ENCODE data around the gene SCN8A.
A peak's percentile ranks its signal among the peaks of the same experiment; 100 is the strongest.
"Not testable (repeated sequence)": the region's sequence is repeated elsewhere in the genome, so short reads cannot be mapped to it uniquely, and the experiment has no call there.

SCN8A gene

GRCh38 chr12:51593539-51593938, 2.5 kb downstream of the SCN8A start:
- Histone ChIP-seq H3K27me3 (replicated peaks in 2 of 5; ENCODE audit: control insufficient read depth in 4 of 5, insufficient read depth in 5 of 5, low read length in 4 of 5) (peaks cover 10 to 42% (median 27%) of the 10 kb centered on the region in 5 experiments), H3K9me3 (ENCODE audit: control extremely low read depth in 1 of 5, control insufficient read depth in 4 of 5, insufficient read depth in 2 of 5, low read depth in 1 of 5, low read length in 4 of 5) (no peaks in the 10 kb centered on the region), H3K27ac (ENCODE audit: insufficient read depth in 1 of 2, low read depth in 1 of 2, low read length in 2 of 2, poor library complexity in 1 of 2, severe bottlenecking in 2 of 2) (no peak overlapping the region), H3K4me3 (ENCODE audit: control insufficient read depth in 1 of 7, extremely low read depth in 1 of 7, insufficient read depth in 4 of 7, low read depth in 2 of 7, low read length in 6 of 7) (no peak overlapping the region), H3K36me3 (ENCODE audit: control insufficient read depth in 4 of 4, insufficient read depth in 4 of 4, low read length in 3 of 4) (no peaks in the 10 kb centered on the region), H3K4me1 (ENCODE audit: control extremely low read depth in 1 of 4, control insufficient read depth in 4 of 4, insufficient read depth in 4 of 4, low read length in 3 of 4) (peaks cover 3 to 16% (median 12%) of the 10 kb centered on the region in 4 experiments)
- no CpG with 5 or more reads among the region's 5 CpGs for WGBS (ENCODE audit: insufficient coverage)
- DNase-seq, result peak; percentile 53 to 84 (median 83)
- CTCF ChIA-PET, result interaction anchor here (0.8 kb wide), 1 partner anchor 173 kb away, joined by 4 read pairs; no protein-coding TSS in a partner anchor
- POLR2A ChIA-PET, result no interaction called here

- Histone ChIP-seq H3K27me3 (replicated peaks in 2 of 5; ENCODE audit: control insufficient read depth in 4 of 5, insufficient read depth in 5 of 5, low read length in 4 of 5) (peaks cover under 1 to 12% (median 6%) of the 10 kb centered on the region in 5 experiments), H3K36me3 (ENCODE audit: control insufficient read depth in 4 of 4, insufficient read depth in 4 of 4, low read length in 3 of 4) (no peaks in the 10 kb centered on the region), H3K27ac (ENCODE audit: insufficient read depth in 1 of 2, low read depth in 1 of 2, low read length in 2 of 2, poor library complexity in 1 of 2, severe bottlenecking in 2 of 2) (no peak overlapping the region), H3K4me3 (ENCODE audit: control insufficient read depth in 1 of 7, extremely low read depth in 1 of 7, insufficient read depth in 4 of 7, low read depth in 2 of 7, low read length in 6 of 7) (no peak overlapping the region), H3K9me3 (ENCODE audit: control extremely low read depth in 1 of 5, control insufficient read depth in 4 of 5, insufficient read depth in 2 of 5, low read depth in 1 of 5, low read length in 4 of 5) (no peaks in the 10 kb centered on the region), H3K4me1 (ENCODE audit: control extremely low read depth in 1 of 4, control insufficient read depth in 4 of 4, insufficient read depth in 4 of 4, low read length in 3 of 4) (no peaks in the 10 kb centered on the region)
- ChIA-PET CTCF (no interaction called here), POLR2A (no interaction called here)
- WGBS (ENCODE audit: insufficient coverage), result no CpG with 5 or more reads among the region's 4 CpGs
- no peak for DNase-seq
Measured at GRCh38 chr12:51598156-51598555, 7.1 kb downstream of the SCN8A start.

GRCh38 chr12:51600721-51601120, 9.7 kb downstream of the SCN8A start:
- Histone ChIP-seq H3K36me3 (ENCODE audit: control insufficient read depth in 4 of 4, insufficient read depth in 4 of 4, low read length in 3 of 4) (no peaks in the 10 kb centered on the region), H3K4me1 (ENCODE audit: control extremely low read depth in 1 of 4, control insufficient read depth in 4 of 4, insufficient read depth in 4 of 4, low read length in 3 of 4) (no peaks in the 10 kb centered on the region), H3K9me3 (ENCODE audit: control extremely low read depth in 1 of 5, control insufficient read depth in 4 of 5, insufficient read depth in 2 of 5, low read depth in 1 of 5, low read length in 4 of 5) (no peaks in the 10 kb centered on the region), H3K27ac (ENCODE audit: insufficient read depth in 1 of 2, low read depth in 1 of 2, low read length in 2 of 2, poor library complexity in 1 of 2, severe bottlenecking in 2 of 2) (no peak overlapping the region), H3K4me3 (ENCODE audit: control insufficient read depth in 1 of 7, extremely low read depth in 1 of 7, insufficient read depth in 4 of 7, low read depth in 2 of 7, low read length in 6 of 7) (no peak overlapping the region), H3K27me3 (replicated peaks in 2 of 5; ENCODE audit: control insufficient read depth in 4 of 5, insufficient read depth in 5 of 5, low read length in 4 of 5) (peaks cover 0 to 7% (median 4%) of the 10 kb centered on the region in 5 experiments)
- DNase-seq, result no peak
- ChIA-PET CTCF (no interaction called here), POLR2A (no interaction called here)
- no CpG with 5 or more reads among the region's 1 CpG for WGBS (ENCODE audit: insufficient coverage)

GRCh38 chr12:51601241-51601640, 10.2 kb downstream of the SCN8A start:
- Histone ChIP-seq H3K4me3 (ENCODE audit: control insufficient read depth in 1 of 7, extremely low read depth in 1 of 7, insufficient read depth in 4 of 7, low read depth in 2 of 7, low read length in 6 of 7) (no peak overlapping the region), H3K27ac (ENCODE audit: insufficient read depth in 1 of 2, low read depth in 1 of 2, low read length in 2 of 2, poor library complexity in 1 of 2, severe bottlenecking in 2 of 2) (no peak overlapping the region), H3K36me3 (ENCODE audit: control insufficient read depth in 4 of 4, insufficient read depth in 4 of 4, low read length in 3 of 4) (no peaks in the 10 kb centered on the region), H3K9me3 (ENCODE audit: control extremely low read depth in 1 of 5, control insufficient read depth in 4 of 5, insufficient read depth in 2 of 5, low read depth in 1 of 5, low read length in 4 of 5) (no peaks in the 10 kb centered on the region), H3K4me1 (ENCODE audit: control extremely low read depth in 1 of 4, control insufficient read depth in 4 of 4, insufficient read depth in 4 of 4, low read length in 3 of 4) (no peaks in the 10 kb centered on the region), H3K27me3 (replicated peaks in 2 of 5; ENCODE audit: control insufficient read depth in 4 of 5, insufficient read depth in 5 of 5, low read length in 4 of 5) (peaks cover 0 to 6% (median 4%) of the 10 kb centered on the region in 5 experiments)
- ChIA-PET CTCF (no interaction called here), POLR2A (interaction anchor here (0.6 kb wide), 1 partner anchor 183 kb away, joined by 3 read pairs; no protein-coding TSS in a partner anchor)
- DNase-seq, result no peak

GRCh38 chr12:51605896-51606295, 14.9 kb downstream of the SCN8A start:
- H3K9me3 ChIP-seq (ENCODE audit: control extremely low read depth in 1 of 5, control insufficient read depth in 4 of 5, insufficient read depth in 2 of 5, low read depth in 1 of 5, low read length in 4 of 5); H3K4me3 ChIP-seq (ENCODE audit: control insufficient read depth in 1 of 7, extremely low read depth in 1 of 7, insufficient read depth in 4 of 7, low read depth in 2 of 7, low read length in 6 of 7); H3K27ac ChIP-seq (ENCODE audit: insufficient read depth in 1 of 2, low read depth in 1 of 2, low read length in 2 of 2, poor library complexity in 1 of 2, severe bottlenecking in 2 of 2); POLR2A ChIA-PET; H3K4me1 ChIP-seq (ENCODE audit: control extremely low read depth in 1 of 4, control insufficient read depth in 4 of 4, insufficient read depth in 4 of 4, low read length in 3 of 4); CTCF ChIA-PET; H3K36me3 ChIP-seq (ENCODE audit: control insufficient read depth in 4 of 4, insufficient read depth in 4 of 4, low read length in 3 of 4); DNase-seq; H3K27me3 ChIP-seq (replicated peaks in 2 of 5; ENCODE audit: control insufficient read depth in 4 of 5, insufficient read depth in 5 of 5, low read length in 4 of 5): not testable (repeated sequence)
- WGBS (ENCODE audit: insufficient coverage), result no CpG with 5 or more reads among the region's 1 CpG

- H3K4me1 ChIP-seq (ENCODE audit: control extremely low read depth in 1 of 4, control insufficient read depth in 4 of 4, insufficient read depth in 4 of 4, low read length in 3 of 4); H3K27me3 ChIP-seq (replicated peaks in 2 of 5; ENCODE audit: control insufficient read depth in 4 of 5, insufficient read depth in 5 of 5, low read length in 4 of 5); H3K36me3 ChIP-seq (ENCODE audit: control insufficient read depth in 4 of 4, insufficient read depth in 4 of 4, low read length in 3 of 4); H3K9me3 ChIP-seq (ENCODE audit: control extremely low read depth in 1 of 5, control insufficient read depth in 4 of 5, insufficient read depth in 2 of 5, low read depth in 1 of 5, low read length in 4 of 5); DNase-seq; POLR2A ChIA-PET; H3K4me3 ChIP-seq (ENCODE audit: control insufficient read depth in 1 of 7, extremely low read depth in 1 of 7, insufficient read depth in 4 of 7, low read depth in 2 of 7, low read length in 6 of 7); H3K27ac ChIP-seq (ENCODE audit: insufficient read depth in 1 of 2, low read depth in 1 of 2, low read length in 2 of 2, poor library complexity in 1 of 2, severe bottlenecking in 2 of 2): not testable (repeated sequence)
- CTCF ChIA-PET, result interaction anchor here (1.2 kb wide), 1 partner anchor 10 kb away, joined by 3 read pairs; no protein-coding TSS in a partner anchor
- no CpG with 5 or more reads among the region's 2 CpGs for WGBS (ENCODE audit: insufficient coverage)
Measured at GRCh38 chr12:51607197-51607596, 16.2 kb downstream of the SCN8A start.

- DNase-seq, result no peak
- peaks cover 0 to 7% (median 0%) of the 10 kb centered on the region in 5 experiments for H3K9me3 ChIP-seq (ENCODE audit: control extremely low read depth in 1 of 5, control insufficient read depth in 4 of 5, insufficient read depth in 2 of 5, low read depth in 1 of 5, low read length in 4 of 5)
- H3K27me3 ChIP-seq (replicated peaks in 2 of 5; ENCODE audit: control insufficient read depth in 4 of 5, insufficient read depth in 5 of 5, low read length in 4 of 5), result peaks cover 0 to 3% (median 0%) of the 10 kb centered on the region in 5 experiments
- no peaks in the 10 kb centered on the region for H3K36me3 ChIP-seq (ENCODE audit: control insufficient read depth in 4 of 4, insufficient read depth in 4 of 4, low read length in 3 of 4)
- H3K4me3 ChIP-seq (ENCODE audit: control insufficient read depth in 1 of 7, extremely low read depth in 1 of 7, insufficient read depth in 4 of 7, low read depth in 2 of 7, low read length in 6 of 7), result no peak overlapping the region
- WGBS (ENCODE audit: insufficient coverage), result no CpG with 5 or more reads among the region's 4 CpGs
- no peak overlapping the region for H3K27ac ChIP-seq (ENCODE audit: insufficient read depth in 1 of 2, low read depth in 1 of 2, low read length in 2 of 2, poor library complexity in 1 of 2, severe bottlenecking in 2 of 2)
- H3K4me1 ChIP-seq (ENCODE audit: control extremely low read depth in 1 of 4, control insufficient read depth in 4 of 4, insufficient read depth in 4 of 4, low read length in 3 of 4), result no peaks in the 10 kb centered on the region
- ChIA-PET POLR2A (no interaction called here), CTCF (interaction anchor here (1.4 kb wide), 2 partner anchors 59 to 199 kb away, joined by 3 read pairs; no protein-coding TSS in a partner anchor)
Measured at GRCh38 chr12:51620448-51620847, 29.4 kb downstream of the SCN8A start.

Data from common myeloid progenitor, CD34-positive (primary cell).